ENCODE results near the gene SIAH2.
"Not testable (repeated sequence)": the region's sequence is repeated elsewhere in the genome, so short reads cannot be mapped to it uniquely, and the experiment has no call there.

Gene SIAH2

DNA sequence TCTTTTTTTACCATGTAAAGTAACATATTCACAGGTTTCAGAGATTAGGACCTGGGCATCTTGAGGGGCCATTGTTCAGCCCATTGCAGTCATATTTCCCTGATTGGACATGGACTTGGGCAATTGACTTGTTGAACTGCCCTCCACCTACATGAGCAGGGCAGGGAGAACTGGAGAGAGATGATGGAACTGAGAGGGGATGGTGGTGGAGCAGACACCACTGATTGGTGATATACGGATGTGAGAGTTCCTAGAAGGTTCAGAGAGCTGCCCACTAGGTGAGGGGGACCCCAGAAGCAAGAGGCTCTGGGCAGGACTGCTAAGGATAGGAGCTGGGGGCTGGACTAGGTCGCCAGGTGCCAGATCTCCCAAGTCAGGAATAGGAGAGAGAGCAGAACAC lies 37.8 kb upstream of the SIAH2 start:
- Histone ChIP-seq H3K9me2 (replicated peaks; ENCODE audit: insufficient read depth, low read length) (no peaks in the 10 kb centered on the region), H3K79me2 (ENCODE audit: low read length) (no peaks in the 10 kb centered on the region), H3F3A (ENCODE audit: insufficient read depth, low read length) (no peaks in the 10 kb centered on the region), H3K27me3 (replicated peaks; ENCODE audit: insufficient read depth, low read length) (no peaks in the 10 kb centered on the region), H3K27ac (ENCODE audit: low read length) (no peak overlapping the region), H3K4me1 (ENCODE audit: low read length) (no peaks in the 10 kb centered on the region), H3K4me2 (ENCODE audit: low read depth, low read length) (no peak overlapping the region), H2AFZ (ENCODE audit: low read length) (no peak overlapping the region), H3K4me3 (ENCODE audit: low read length) (no peak overlapping the region), H3K9ac (ENCODE audit: low read length) (no peak overlapping the region), H3K36me3 (replicated peaks; ENCODE audit: insufficient read depth, low read length) (no peaks in the 10 kb centered on the region), H3K9me3 (replicated peaks; ENCODE audit: insufficient read depth, low read length) (no peaks in the 10 kb centered on the region), H4K20me1 (ENCODE audit: insufficient read depth, low read length) (no peaks in the 10 kb centered on the region)
- DNase-seq: no peak
- TF ChIP-seq EZH2 (optimal IDR thresholded peaks at IDR 0.05; ENCODE audit: low read depth, low read length) (no peak), EZH2phosphoT487 (IDR thresholded peaks at IDR 0.05; ENCODE audit: low read length) (no peak)
- TF ChIP-seq, protein P1, sequence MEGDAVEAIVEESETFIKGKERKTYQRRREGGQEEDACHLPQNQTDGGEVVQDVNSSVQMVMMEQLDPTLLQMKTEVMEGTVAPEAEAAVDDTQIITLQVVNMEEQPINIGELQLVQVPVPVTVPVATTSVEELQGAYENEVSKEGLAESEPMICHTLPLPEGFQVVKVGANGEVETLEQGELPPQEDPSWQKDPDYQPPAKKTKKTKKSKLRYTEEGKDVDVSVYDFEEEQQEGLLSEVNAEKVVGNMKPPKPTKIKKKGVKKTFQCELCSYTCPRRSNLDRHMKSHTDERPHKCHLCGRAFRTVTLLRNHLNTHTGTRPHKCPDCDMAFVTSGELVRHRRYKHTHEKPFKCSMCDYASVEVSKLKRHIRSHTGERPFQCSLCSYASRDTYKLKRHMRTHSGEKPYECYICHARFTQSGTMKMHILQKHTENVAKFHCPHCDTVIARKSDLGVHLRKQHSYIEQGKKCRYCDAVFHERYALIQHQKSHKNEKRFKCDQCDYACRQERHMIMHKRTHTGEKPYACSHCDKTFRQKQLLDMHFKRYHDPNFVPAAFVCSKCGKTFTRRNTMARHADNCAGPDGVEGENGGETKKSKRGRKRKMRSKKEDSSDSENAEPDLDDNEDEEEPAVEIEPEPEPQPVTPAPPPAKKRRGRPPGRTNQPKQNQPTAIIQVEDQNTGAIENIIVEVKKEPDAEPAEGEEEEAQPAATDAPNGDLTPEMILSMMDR (IDR thresholded peaks at IDR 0.05; ENCODE audit: low read length): no peak

DNA sequence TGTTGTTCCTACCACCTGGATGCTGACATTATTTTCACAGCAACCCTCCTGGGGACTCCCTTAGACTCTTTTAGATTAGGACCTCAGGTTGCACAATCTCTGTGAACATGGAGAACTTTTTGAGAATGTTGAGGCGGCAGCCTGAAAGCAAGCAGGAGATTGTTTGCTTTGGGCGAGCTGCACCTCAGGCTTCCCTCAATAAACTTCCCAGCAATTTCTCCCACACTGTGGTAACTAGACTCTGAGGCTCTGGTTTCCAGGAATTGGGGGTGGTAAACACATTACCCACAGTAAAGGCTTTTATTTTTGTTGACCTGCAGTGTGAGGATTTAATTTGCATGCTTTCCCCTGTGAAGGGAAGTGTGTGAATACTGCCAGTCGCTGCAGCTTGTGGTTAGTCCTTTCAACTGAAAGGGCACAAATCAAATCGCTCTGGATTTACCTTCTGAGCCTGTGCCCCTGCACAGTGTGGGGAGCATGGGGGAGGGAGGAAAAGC lies 35.2 kb upstream of the SIAH2 start:
- DNase-seq: no peak
- no peak overlapping the region for H3K4me2 ChIP-seq (ENCODE audit: low read depth, low read length)
- no peaks in the 10 kb centered on the region for H3K9me2 ChIP-seq (replicated peaks; ENCODE audit: insufficient read depth, low read length)
- no peaks in the 10 kb centered on the region for H3K27me3 ChIP-seq (replicated peaks; ENCODE audit: insufficient read depth, low read length)
- no peak overlapping the region for H3K9ac ChIP-seq (ENCODE audit: low read length)
- H4K20me1 ChIP-seq (ENCODE audit: insufficient read depth, low read length): no peaks in the 10 kb centered on the region
- no peaks in the 10 kb centered on the region for H3K9me3 ChIP-seq (replicated peaks; ENCODE audit: insufficient read depth, low read length)
- no peak overlapping the region for H2AFZ ChIP-seq (ENCODE audit: low read length)
- H3K4me3 ChIP-seq (ENCODE audit: low read length): no peak overlapping the region
- no peaks in the 10 kb centered on the region for H3K79me2 ChIP-seq (ENCODE audit: low read length)
- no peak overlapping the region for H3K27ac ChIP-seq (ENCODE audit: low read length)
- TF ChIP-seq, protein P1 (IDR thresholded peaks at IDR 0.05; ENCODE audit: low read length): no peak
- TF ChIP-seq EZH2 (optimal IDR thresholded peaks at IDR 0.05; ENCODE audit: low read depth, low read length) (no peak), EZH2phosphoT487 (IDR thresholded peaks at IDR 0.05; ENCODE audit: low read length) (no peak)
- no peaks in the 10 kb centered on the region for H3F3A ChIP-seq (ENCODE audit: insufficient read depth, low read length)
- H3K4me1 ChIP-seq (ENCODE audit: low read length): no peaks in the 10 kb centered on the region
- H3K36me3 ChIP-seq (replicated peaks; ENCODE audit: insufficient read depth, low read length): no peaks in the 10 kb centered on the region

DNA sequence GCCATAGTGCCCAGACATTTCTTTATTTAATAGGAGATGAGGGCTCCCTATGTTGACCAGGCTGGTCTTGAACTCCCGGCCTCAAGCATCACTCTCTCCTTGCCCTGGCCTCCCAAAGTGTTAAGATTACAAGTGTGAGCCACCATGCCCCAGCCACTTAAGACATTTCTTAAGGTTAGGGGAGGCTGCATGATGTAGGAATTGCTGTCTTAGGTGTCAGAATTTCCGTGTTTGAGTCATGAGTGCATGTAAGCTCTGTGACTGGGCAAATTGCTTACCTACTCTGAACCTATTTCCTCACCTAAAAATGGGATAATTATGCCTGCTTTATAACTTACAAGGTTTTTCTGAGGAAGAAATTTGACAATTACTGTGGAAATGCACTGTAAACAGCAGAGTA lies 34.2 kb upstream of the SIAH2 start:
- Histone ChIP-seq H2AFZ (ENCODE audit: low read length) (no peak overlapping the region), H3K4me2 (ENCODE audit: low read depth, low read length) (no peak overlapping the region), H3K9me3 (replicated peaks; ENCODE audit: insufficient read depth, low read length) (no peaks in the 10 kb centered on the region), H3K4me3 (ENCODE audit: low read length) (no peak overlapping the region), H3K36me3 (replicated peaks; ENCODE audit: insufficient read depth, low read length) (no peaks in the 10 kb centered on the region), H3K79me2 (ENCODE audit: low read length) (no peaks in the 10 kb centered on the region), H3K4me1 (ENCODE audit: low read length) (no peaks in the 10 kb centered on the region), H3K27ac (ENCODE audit: low read length) (no peak overlapping the region), H4K20me1 (ENCODE audit: insufficient read depth, low read length) (no peaks in the 10 kb centered on the region), H3F3A (ENCODE audit: insufficient read depth, low read length) (no peaks in the 10 kb centered on the region), H3K9ac (ENCODE audit: low read length) (no peak overlapping the region), H3K9me2 (replicated peaks; ENCODE audit: insufficient read depth, low read length) (no peaks in the 10 kb centered on the region), H3K27me3 (replicated peaks; ENCODE audit: insufficient read depth, low read length) (no peaks in the 10 kb centered on the region)
- no peak for DNase-seq
- TF ChIP-seq EZH2 (optimal IDR thresholded peaks at IDR 0.05; ENCODE audit: low read depth, low read length) (no peak), EZH2phosphoT487 (IDR thresholded peaks at IDR 0.05; ENCODE audit: low read length) (no peak)
- TF ChIP-seq, protein P1 (IDR thresholded peaks at IDR 0.05; ENCODE audit: low read length): no peak

DNA sequence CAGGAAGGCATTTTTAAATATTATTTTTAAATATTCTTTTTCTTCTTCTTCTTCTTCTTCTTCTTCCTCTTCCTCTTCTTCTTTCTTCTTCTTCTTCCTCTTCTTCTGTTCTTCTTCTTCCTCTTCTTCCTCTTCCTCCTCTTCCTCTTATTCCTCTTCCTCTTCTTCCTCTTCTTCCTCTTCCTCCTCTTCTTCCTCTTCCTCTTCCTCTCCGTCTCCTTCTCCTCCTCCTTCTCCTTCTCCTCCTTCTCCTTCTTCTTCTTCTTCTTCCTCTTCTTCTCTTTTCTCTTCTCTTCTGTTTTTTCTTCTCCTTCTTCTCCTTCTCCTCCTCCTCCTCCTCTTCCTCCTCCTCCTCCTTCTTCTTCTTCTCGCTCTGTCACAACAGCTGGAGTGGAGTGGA lies 33.6 kb upstream of the SIAH2 start:
- H3K4me3 ChIP-seq (ENCODE audit: low read length); H3K9me2 ChIP-seq (replicated peaks; ENCODE audit: insufficient read depth, low read length); H3K36me3 ChIP-seq (replicated peaks; ENCODE audit: insufficient read depth, low read length); H3K27ac ChIP-seq (ENCODE audit: low read length); DNase-seq; H3K9me3 ChIP-seq (replicated peaks; ENCODE audit: insufficient read depth, low read length); H3K79me2 ChIP-seq (ENCODE audit: low read length); H3K27me3 ChIP-seq (replicated peaks; ENCODE audit: insufficient read depth, low read length); H3K4me1 ChIP-seq (ENCODE audit: low read length); H3F3A ChIP-seq (ENCODE audit: insufficient read depth, low read length); H3K4me2 ChIP-seq (ENCODE audit: low read depth, low read length); H2AFZ ChIP-seq (ENCODE audit: low read length); H3K9ac ChIP-seq (ENCODE audit: low read length); H4K20me1 ChIP-seq (ENCODE audit: insufficient read depth, low read length): not testable (repeated sequence)

Data from MM.1S (cell line).